PC-9 (cell line): Measurements from ENCODE around the gene B3GNT5. TPM values are rescaled to one million over a fixed set of nuclear protein-coding genes. Genes with fewer than 3 reads are reported as not detected.

Source experiments
- BruUV-seq: library from RNA; stranded (reverse); fragments of 400-500 nt; replicated peaks from 2 replicates; lab custom pipeline; 2021; lab: Mats Ljungman, UMichigan
- CTCF ChIA-PET: fragments of 300-600 bp; sonication (Branson Sonifier 250); formaldehyde crosslinking; loops from one replicate; lab custom pipeline; 2022; ENCODE audit warnings: antibody characterized with exemption; lab: Charles Lee
- POLR2A ChIA-PET: fragments of 300-600 bp; sonication (Branson Sonifier 250); formaldehyde crosslinking; loops from one replicate; lab custom pipeline; 2022; ENCODE audit warnings: antibody characterized with exemption; ENCODE audit not compliant: unreplicated experiment; lab: Charles Lee
- DNase-seq, 2 experiments: peaks; one replicate each; pipeline versions ENCODE4 v3.0.0 to v3.0.0-alpha.2; 2015 to 2022; ENCODE audit warnings: mixed read lengths in 1 of 2
- H2AFZ ChIP-seq: fragments of 200-600 bp; sonication (generic); 2 replicates; pipeline ENCODE4 v1.8.1; 2017; ENCODE audit warnings: antibody characterized with exemption
- H3F3A ChIP-seq: fragments of 200-600 bp; sonication (generic); 2 replicates; pipeline ENCODE4 v1.8.1; 2017; ENCODE audit warnings: antibody characterized with exemption, mild to moderate bottlenecking, low read depth; ENCODE audit not compliant: insufficient read depth
- H3K27ac ChIP-seq: fragments of 200-600 bp; sonication (generic); 2 replicates; pipeline ENCODE4 v1.6.1; 2016; ENCODE audit warnings: mixed run types
- H3K27me3 ChIP-seq: fragments of 200-600 bp; sonication (generic); 2 replicates; pipeline ENCODE4 v1.6.1; 2016; ENCODE audit warnings: low read depth, mixed run types; ENCODE audit not compliant: insufficient read depth
- H3K36me3 ChIP-seq: fragments of 200-600 bp; sonication (generic); 2 replicates; pipeline ENCODE4 v1.6.1; 2016; ENCODE audit warnings: low read depth, mixed run types
- H3K4me1 ChIP-seq: fragments of 200-600 bp; sonication (generic); replicated peaks from 2 replicates; pipeline ENCODE4 v1.6.1; 2016; ENCODE audit warnings: mixed run types; ENCODE audit not compliant: insufficient read depth
- H3K4me2 ChIP-seq: fragments of 200-600 bp; sonication (generic); 2 replicates; pipeline ENCODE4 v1.6.1; 2017; ENCODE audit warnings: mixed run types
- H3K4me3 ChIP-seq: fragments of 200-600 bp; sonication (generic); 2 replicates; pipeline ENCODE4 v1.6.1; 2016; ENCODE audit warnings: mixed run types
- H3K79me2 ChIP-seq: fragments of 200-600 bp; sonication (generic); 2 replicates; pipeline ENCODE4 v1.6.1; 2017; ENCODE audit warnings: low read depth, mixed run types
- H3K9me2 ChIP-seq: fragments of 200-600 bp; sonication (generic); 2 replicates; pipeline ENCODE4 v1.8.1; 2017; ENCODE audit warnings: mild to moderate bottlenecking; ENCODE audit not compliant: insufficient read depth
- H3K9me3 ChIP-seq: fragments of 200-600 bp; sonication (generic); 2 replicates; pipeline ENCODE4 v1.8.1; 2016; ENCODE audit warnings: low read depth; ENCODE audit not compliant: insufficient read depth
- H4K20me1 ChIP-seq: fragments of 200-600 bp; sonication (generic); 2 replicates; pipeline ENCODE4 v1.8.1; 2017; ENCODE audit not compliant: insufficient read depth
- EZH2 ChIP-seq: fragments of 200-600 bp; sonication (generic); IDR thresholded peaks from 2 replicates; pipeline ENCODE4 v1.8.0; 2017; ENCODE audit warnings: antibody characterized with exemption, low read depth
- intact Hi-C: fragments of 100-400 bp; cut with micrococcal nuclease; formaldehyde crosslinking; loops from one replicate; pipeline ENCODE4 v1.10.0; 2022; ENCODE audit not compliant: unreplicated experiment
- total RNA-seq: library from RNA; stranded (reverse); gene quantifications from 2 replicates; pipeline ENCODE4 v1.2.3, GENCODE V29; 2021
- TF ChIP-seq, protein P1 (sequence below): fragments of 200-600 bp; sonication (generic); conservative IDR thresholded peaks from 2 replicates; pipeline ENCODE4 v1.6.1; 2017; ENCODE audit warnings: mixed run types, antibody characterized with exemption, mild to moderate bottlenecking, moderate library complexity

The B3GNT5 gene
- total RNA-seq, 1 experiment from 2014 or later, result 30.7 TPM

DNA sequence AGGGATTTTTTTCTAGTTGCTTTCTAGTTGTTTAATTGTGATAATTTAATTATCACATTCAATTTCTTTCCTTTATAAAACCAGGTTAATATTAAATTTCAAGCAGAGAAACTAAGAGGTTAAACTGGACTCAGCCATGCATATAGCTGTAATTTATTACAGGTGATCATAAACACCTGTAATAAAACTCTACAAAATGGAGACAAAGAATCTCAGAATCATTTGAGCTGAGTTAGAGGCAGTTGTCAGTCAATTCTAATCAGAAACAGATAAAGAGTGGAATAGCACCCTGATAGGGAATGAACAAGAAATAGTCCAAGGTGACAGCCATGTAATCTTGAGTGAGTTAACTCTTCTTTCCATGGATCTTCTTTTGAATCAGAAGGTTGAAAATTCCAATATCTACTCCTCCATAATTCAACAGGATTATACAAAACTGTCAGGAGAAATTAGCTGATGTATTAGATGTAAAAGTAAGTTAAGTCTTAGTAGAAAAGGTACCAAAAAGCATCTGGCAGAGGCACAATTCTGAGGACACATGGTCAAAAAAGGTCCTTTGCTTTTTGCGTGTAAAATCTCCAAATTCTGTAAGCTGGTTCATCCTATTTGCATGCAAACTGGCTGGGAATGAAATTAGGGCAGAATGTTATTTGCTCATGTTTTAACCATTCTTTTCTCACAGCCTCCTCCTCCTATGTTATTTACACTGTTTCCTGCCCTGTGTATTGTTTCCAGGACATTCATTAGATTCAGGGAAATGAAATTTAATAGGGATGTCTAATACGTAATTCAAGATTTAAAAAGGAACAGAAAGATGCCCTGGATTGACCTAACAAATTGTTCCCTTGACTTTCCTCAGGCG, 39.4 kb upstream of the B3GNT5 start:
- no peaks in the 10 kb centered on the region for H3K79me2 ChIP-seq
- CTCF ChIA-PET, result no interaction called here
- no TSS peak for BruUV-seq

DNA sequence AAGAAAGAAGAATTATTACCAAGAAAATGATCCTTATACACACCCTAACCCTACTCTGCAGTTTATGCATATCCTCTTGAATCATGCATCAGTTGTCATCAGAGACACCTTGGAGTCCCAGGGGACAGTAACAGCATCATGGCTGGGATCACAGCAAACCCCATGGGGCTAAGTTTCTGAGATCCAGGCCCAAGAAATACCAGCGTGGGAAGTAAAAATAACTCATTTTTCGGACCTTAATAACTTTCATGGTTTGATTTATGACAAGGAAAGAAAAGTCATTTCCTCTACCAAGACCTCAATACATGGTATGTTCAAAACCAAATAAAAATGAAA, 38.8 kb upstream of the B3GNT5 start:
- Histone ChIP-seq H3K4me2 (no peak overlapping the region), H3K4me1 (no peaks in the 10 kb centered on the region), H3K79me2 (no peaks in the 10 kb centered on the region), H3K36me3 (no peaks in the 10 kb centered on the region), H3K9me2 (no peaks in the 10 kb centered on the region), H3K9me3 (no peaks in the 10 kb centered on the region), H3F3A (no peaks in the 10 kb centered on the region), H3K27me3 (no peaks in the 10 kb centered on the region), H3K27ac (no peak overlapping the region), H4K20me1 (no peaks in the 10 kb centered on the region), H2AFZ (no peak overlapping the region), H3K4me3 (no peak overlapping the region)
- ChIA-PET CTCF (no interaction called here), POLR2A (no interaction called here)
- no peak for TF ChIP-seq EZH2
- TF ChIP-seq, protein P1, sequence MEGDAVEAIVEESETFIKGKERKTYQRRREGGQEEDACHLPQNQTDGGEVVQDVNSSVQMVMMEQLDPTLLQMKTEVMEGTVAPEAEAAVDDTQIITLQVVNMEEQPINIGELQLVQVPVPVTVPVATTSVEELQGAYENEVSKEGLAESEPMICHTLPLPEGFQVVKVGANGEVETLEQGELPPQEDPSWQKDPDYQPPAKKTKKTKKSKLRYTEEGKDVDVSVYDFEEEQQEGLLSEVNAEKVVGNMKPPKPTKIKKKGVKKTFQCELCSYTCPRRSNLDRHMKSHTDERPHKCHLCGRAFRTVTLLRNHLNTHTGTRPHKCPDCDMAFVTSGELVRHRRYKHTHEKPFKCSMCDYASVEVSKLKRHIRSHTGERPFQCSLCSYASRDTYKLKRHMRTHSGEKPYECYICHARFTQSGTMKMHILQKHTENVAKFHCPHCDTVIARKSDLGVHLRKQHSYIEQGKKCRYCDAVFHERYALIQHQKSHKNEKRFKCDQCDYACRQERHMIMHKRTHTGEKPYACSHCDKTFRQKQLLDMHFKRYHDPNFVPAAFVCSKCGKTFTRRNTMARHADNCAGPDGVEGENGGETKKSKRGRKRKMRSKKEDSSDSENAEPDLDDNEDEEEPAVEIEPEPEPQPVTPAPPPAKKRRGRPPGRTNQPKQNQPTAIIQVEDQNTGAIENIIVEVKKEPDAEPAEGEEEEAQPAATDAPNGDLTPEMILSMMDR, result no peak
- no peak for DNase-seq
- no TSS peak for BruUV-seq
- intact Hi-C loops, result no loop called here

More for the DNA sequence above, 39.4 kb upstream of the B3GNT5 start:
- H3K4me3 ChIP-seq, result no peak overlapping the region
- H3K4me2 ChIP-seq, result no peak overlapping the region
- TF ChIP-seq, protein P1, result no peak
- no peak for TF ChIP-seq EZH2
- POLR2A ChIA-PET, result no interaction called here
- no peak overlapping the region for H2AFZ ChIP-seq
- no peaks in the 10 kb centered on the region for H3K9me2 ChIP-seq
- no peaks in the 10 kb centered on the region for H4K20me1 ChIP-seq
- H3K9me3 ChIP-seq, result no peaks in the 10 kb centered on the region
- H3K27ac ChIP-seq, result no peak overlapping the region
- no peaks in the 10 kb centered on the region for H3K4me1 ChIP-seq
- no peaks in the 10 kb centered on the region for H3F3A ChIP-seq
- no peaks in the 10 kb centered on the region for H3K27me3 ChIP-seq
- no peaks in the 10 kb centered on the region for H3K36me3 ChIP-seq
- intact Hi-C loops, result no loop called here
- DNase-seq, result peak in 1 of 2 experiments; percentile 34

DNA sequence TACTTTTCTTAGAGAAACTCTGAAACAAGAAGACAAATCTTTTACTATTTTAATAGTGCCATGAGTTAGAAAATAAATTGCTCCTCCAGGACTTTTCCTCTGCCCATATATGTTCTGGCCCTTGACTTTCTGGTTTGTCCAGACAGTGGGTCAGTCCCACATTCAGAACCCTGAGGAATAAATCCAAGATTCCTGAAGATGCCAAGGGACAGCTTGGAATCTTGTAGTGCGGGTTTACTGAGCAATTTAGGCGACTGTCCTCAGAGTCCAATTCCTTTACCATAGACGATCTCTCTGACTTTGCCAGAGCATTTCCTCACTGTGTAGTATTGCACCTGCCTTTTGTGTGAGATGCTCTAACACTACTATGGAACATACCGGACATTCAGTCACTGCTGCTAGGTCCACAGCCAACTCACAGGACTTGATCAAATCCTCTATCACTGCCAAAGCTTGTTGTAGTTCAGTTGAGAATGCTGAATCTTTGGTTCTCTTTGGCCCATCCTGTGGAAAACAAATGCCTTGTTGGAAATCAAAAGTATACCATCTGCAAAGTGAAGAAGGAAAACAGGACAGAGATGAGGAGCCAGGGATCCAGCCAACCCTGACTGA, 37.4 kb upstream of the B3GNT5 start:
- ChIA-PET POLR2A (no interaction called here), CTCF (no interaction called here)
- no peak for TF ChIP-seq EZH2
- TF ChIP-seq, protein P1, result no peak
- no peaks in the 10 kb centered on the region for H3K4me1 ChIP-seq
- H3K27me3 ChIP-seq, result no peaks in the 10 kb centered on the region
- no peaks in the 10 kb centered on the region for H3K79me2 ChIP-seq
- no peak overlapping the region for H3K27ac ChIP-seq
- H3F3A ChIP-seq, result no peaks in the 10 kb centered on the region
- BruUV-seq, result no TSS peak
- no peaks in the 10 kb centered on the region for H3K36me3 ChIP-seq
- H4K20me1 ChIP-seq, result no peaks in the 10 kb centered on the region
- no peak overlapping the region for H3K4me3 ChIP-seq
- intact Hi-C loops, result no loop called here
- DNase-seq, result peak in 1 of 2 experiments; percentile 32
- H3K9me3 ChIP-seq, result no peaks in the 10 kb centered on the region
- no peak overlapping the region for H2AFZ ChIP-seq
- no peak overlapping the region for H3K4me2 ChIP-seq
- H3K9me2 ChIP-seq, result no peaks in the 10 kb centered on the region
